Measurements from ENCODE around the gene HES1. TPM values are rescaled to one million over a fixed set of nuclear protein-coding genes. Genes with fewer than 3 reads are reported as not detected.

HES1 gene
- total RNA-seq, 1 donor from 2014 or later, result 66.5 TPM

GRCh38 chr3:194111336-194111735 lies 24.6 kb upstream of the HES1 start:
- no peak for TF ChIP-seq EZH2 (IDR thresholded peaks at IDR 0.05)
- TF ChIP-seq EZH2phosphoT487 (IDR thresholded peaks at IDR 0.05), result no peak
- TF ChIP-seq CTCF (IDR thresholded peaks at IDR 0.05), result no peak
- H3K79me2 ChIP-seq (ENCODE audit: low read depth), result no peaks in the 10 kb centered on the region
- DNase-seq (ENCODE audit: low spot score), result no peak
- H3K27ac ChIP-seq, result no peak overlapping the region
- H3K9ac ChIP-seq, result no peak overlapping the region
- no peak overlapping the region for H3K4me2 ChIP-seq
- H2AFZ ChIP-seq (replicated peaks), result no peak overlapping the region
- no peak overlapping the region for H3K4me3 Mint-ChIP-seq
- H3K4me3 ChIP-seq, result no peak overlapping the region
- no peaks in the 10 kb centered on the region for H3K9me3 ChIP-seq (ENCODE audit: low read depth)
- H3K36me3 Mint-ChIP-seq, result no peaks in the 10 kb centered on the region
- H3K4me1 Mint-ChIP-seq, result peaks cover 21% of the 10 kb centered on the region
- H3F3A ChIP-seq (ENCODE audit: low read depth), result peaks cover 10% of the 10 kb centered on the region
- peak overlapping the region; percentile 62 for H3K27ac Mint-ChIP-seq
- peaks cover 6% of the 10 kb centered on the region for H3K27me3 Mint-ChIP-seq (ENCODE audit: insufficient read depth, low read depth)
- H3K27me3 ChIP-seq, result no peaks in the 10 kb centered on the region
- H3K9me3 Mint-ChIP-seq, result no peaks in the 10 kb centered on the region
- H4K20me1 ChIP-seq (ENCODE audit: low read depth), result no peaks in the 10 kb centered on the region
- H3K36me3 ChIP-seq, result no peaks in the 10 kb centered on the region
- H3K4me1 ChIP-seq, result peaks cover 27% of the 10 kb centered on the region

- no peaks in the 10 kb centered on the region for H3K9me3 Mint-ChIP-seq
- no peak for DNase-seq (ENCODE audit: low spot score)
These were observed 23.5 kb upstream of the HES1 start for GRCh38 chr3:194112120-194113106.

GRCh38 chr3:194114123-194114522 lies 21.8 kb upstream of the HES1 start:
- Histone ChIP-seq H3K4me3 (no peak overlapping the region), H3K36me3 (no peaks in the 10 kb centered on the region), H3K79me2 (ENCODE audit: low read depth) (no peaks in the 10 kb centered on the region), H3K9me3 (ENCODE audit: low read depth) (no peaks in the 10 kb centered on the region), H3K4me2 (no peak overlapping the region), H3K9ac (no peak overlapping the region), H4K20me1 (ENCODE audit: low read depth) (no peaks in the 10 kb centered on the region), H3F3A (ENCODE audit: low read depth) (peaks cover 10% of the 10 kb centered on the region), H3K27me3 (no peaks in the 10 kb centered on the region), H3K27ac (no peak overlapping the region), H2AFZ (replicated peaks) (no peak overlapping the region), H3K4me1 (peaks cover 20% of the 10 kb centered on the region)
- peak overlapping the region; percentile 44 for H3K27ac Mint-ChIP-seq
- peak overlapping the region; percentile 42 for H3K4me3 Mint-ChIP-seq
- H3K4me1 Mint-ChIP-seq, result peaks cover 20% of the 10 kb centered on the region
- no peak for DNase-seq (ENCODE audit: low spot score)
- H3K36me3 Mint-ChIP-seq, result no peaks in the 10 kb centered on the region
- peaks cover 3% of the 10 kb centered on the region for H3K27me3 Mint-ChIP-seq (ENCODE audit: insufficient read depth, low read depth)
- H3K9me3 Mint-ChIP-seq, result no peaks in the 10 kb centered on the region
- TF ChIP-seq EZH2 (IDR thresholded peaks at IDR 0.05) (no peak), CTCF (IDR thresholded peaks at IDR 0.05) (no peak), EZH2phosphoT487 (IDR thresholded peaks at IDR 0.05) (no peak)

More at GRCh38 chr3:194112120-194113106, 23.5 kb upstream of the HES1 start:
- Histone ChIP-seq H3K9me3 (ENCODE audit: low read depth) (no peaks in the 10 kb centered on the region), H3K9ac (no peak overlapping the region), H3F3A (ENCODE audit: low read depth) (peaks cover 10% of the 10 kb centered on the region), H4K20me1 (ENCODE audit: low read depth) (no peaks in the 10 kb centered on the region), H3K27me3 (no peaks in the 10 kb centered on the region), H2AFZ (replicated peaks) (no peak overlapping the region), H3K4me1 (peaks cover 20% of the 10 kb centered on the region), H3K4me3 (no peak overlapping the region), H3K4me2 (peak overlapping the region; percentile 7), H3K79me2 (ENCODE audit: low read depth) (no peaks in the 10 kb centered on the region), H3K27ac (no peak overlapping the region), H3K36me3 (no peaks in the 10 kb centered on the region)
- no peak for TF ChIP-seq EZH2phosphoT487 (IDR thresholded peaks at IDR 0.05)
- TF ChIP-seq EZH2 (IDR thresholded peaks at IDR 0.05), result no peak
- no peak for TF ChIP-seq CTCF (IDR thresholded peaks at IDR 0.05)
- Mint-ChIP-seq H3K4me3 (no peak overlapping the region), H3K27me3 (ENCODE audit: insufficient read depth, low read depth) (peaks cover 3% of the 10 kb centered on the region), H3K27ac (no peak overlapping the region), H3K4me1 (peaks cover 20% of the 10 kb centered on the region), H3K36me3 (no peaks in the 10 kb centered on the region)

Measured in neural progenitor cell (in vitro differentiated cells).